Fibroblast of mammary gland (primary cell): Measurements from ENCODE around the gene KRTAP10-11.
"Not testable (repeated sequence)": the region's sequence is repeated elsewhere in the genome, so short reads cannot be mapped to it uniquely, and the experiment has no call there.

Experiments used
- DNase-seq: peaks from one replicate; pipeline ENCODE4 v3.0.0-alpha.2; 2010; ENCODE audit warnings: low read depth
- H3K4me3 ChIP-seq: 2 replicates; pipeline ENCODE4 v1.5.1; 2011; ENCODE audit warnings: low read depth, mild to moderate bottlenecking, low read length, moderate library complexity; ENCODE audit not compliant: control insufficient read depth
- TF ChIP-seq, protein P1 (sequence below): conservative IDR thresholded peaks from 2 replicates; pipeline ENCODE4 v1.5.1; 2011; ENCODE audit warnings: low read depth, low read length, inconsistent platforms; ENCODE audit not compliant: control insufficient read depth, insufficient read depth

Gene KRTAP10-11

DNA sequence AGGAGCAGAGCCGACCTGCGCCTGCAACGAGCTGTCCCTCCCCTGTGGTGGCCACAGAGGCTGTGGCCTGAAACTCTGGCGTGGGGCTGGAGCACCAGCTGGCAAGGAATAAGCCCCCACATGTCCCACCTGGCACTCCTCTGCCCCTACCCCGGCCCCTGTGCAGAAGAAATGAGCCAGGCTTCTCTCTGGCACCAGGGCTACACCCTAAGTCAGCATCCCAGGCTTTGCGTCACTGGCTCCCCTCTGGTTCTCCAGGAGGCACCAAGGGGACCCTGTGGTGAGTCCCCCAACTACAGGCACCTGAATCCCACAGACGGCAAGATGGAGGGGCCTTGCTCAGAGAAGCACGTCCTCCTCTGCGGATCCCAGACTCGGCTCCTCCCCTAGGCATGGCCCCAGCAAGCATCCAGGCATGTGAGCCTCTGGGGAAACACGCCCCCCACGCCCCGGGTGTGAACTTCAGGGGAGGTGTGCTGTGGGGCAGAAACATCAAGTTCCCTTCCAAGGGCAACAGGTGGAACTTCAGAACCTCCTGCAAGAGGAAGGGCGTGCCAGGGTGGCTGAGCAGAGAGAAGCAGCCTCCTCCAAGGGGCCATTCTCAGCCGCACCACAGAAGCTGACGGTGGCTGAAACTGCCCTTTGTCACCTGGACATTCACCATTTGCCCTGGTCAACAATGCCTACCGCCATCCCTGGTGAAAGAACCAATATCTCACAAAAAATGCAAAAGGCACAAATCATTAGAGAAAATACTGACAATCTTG, 42.9 kb upstream of the KRTAP10-11 start:
- no peak for DNase-seq
- TF ChIP-seq, protein P1, sequence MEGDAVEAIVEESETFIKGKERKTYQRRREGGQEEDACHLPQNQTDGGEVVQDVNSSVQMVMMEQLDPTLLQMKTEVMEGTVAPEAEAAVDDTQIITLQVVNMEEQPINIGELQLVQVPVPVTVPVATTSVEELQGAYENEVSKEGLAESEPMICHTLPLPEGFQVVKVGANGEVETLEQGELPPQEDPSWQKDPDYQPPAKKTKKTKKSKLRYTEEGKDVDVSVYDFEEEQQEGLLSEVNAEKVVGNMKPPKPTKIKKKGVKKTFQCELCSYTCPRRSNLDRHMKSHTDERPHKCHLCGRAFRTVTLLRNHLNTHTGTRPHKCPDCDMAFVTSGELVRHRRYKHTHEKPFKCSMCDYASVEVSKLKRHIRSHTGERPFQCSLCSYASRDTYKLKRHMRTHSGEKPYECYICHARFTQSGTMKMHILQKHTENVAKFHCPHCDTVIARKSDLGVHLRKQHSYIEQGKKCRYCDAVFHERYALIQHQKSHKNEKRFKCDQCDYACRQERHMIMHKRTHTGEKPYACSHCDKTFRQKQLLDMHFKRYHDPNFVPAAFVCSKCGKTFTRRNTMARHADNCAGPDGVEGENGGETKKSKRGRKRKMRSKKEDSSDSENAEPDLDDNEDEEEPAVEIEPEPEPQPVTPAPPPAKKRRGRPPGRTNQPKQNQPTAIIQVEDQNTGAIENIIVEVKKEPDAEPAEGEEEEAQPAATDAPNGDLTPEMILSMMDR = no peak

DNA sequence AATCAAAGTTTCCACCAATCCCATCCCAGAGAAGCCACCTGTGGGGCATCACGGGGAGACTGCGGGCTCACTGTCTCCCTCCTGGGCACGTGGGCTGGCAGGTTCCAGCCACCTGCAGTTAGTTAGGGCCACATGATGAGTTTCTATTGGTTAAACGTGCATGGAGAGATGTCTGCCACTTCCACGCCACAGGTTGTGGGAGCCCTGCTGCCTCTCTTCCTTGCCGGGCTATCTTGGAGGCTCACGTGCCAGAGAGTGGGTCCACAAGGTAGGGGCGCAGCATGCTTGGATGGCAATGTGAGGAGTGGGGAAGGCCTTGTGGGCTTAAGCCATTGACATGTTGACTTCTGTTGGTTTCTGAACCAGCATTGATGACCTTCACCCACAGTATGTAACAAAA, 42.3 kb upstream of the KRTAP10-11 start:
- TF ChIP-seq, protein P1 = no peak
- no peak overlapping the region for H3K4me3 ChIP-seq
- DNase-seq = no peak

More for the DNA sequence above, 42.9 kb upstream of the KRTAP10-11 start:
- H3K4me3 ChIP-seq = no peak overlapping the region

DNA sequence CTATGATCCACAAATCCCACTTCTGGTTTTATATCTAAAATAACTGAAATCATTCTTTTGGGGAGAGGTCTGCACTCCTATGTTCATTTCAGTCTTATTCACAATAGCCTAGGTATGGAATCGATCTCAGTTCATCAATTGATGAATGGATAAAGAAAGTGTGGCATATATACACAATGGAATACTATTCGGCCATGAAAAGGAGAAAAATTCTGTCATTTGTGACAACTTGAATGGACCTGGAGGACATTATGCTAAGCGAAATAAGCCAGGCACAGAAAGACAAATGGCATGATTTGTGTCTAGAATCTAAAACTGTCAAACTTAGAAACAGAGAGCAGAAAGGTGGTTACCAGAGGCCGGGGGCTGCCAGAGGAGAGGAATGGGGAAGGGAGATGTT, 39.7 kb upstream of the KRTAP10-11 start:
- TF ChIP-seq, protein P1 = no peak
- no peak for DNase-seq
- no peak overlapping the region for H3K4me3 ChIP-seq

DNA sequence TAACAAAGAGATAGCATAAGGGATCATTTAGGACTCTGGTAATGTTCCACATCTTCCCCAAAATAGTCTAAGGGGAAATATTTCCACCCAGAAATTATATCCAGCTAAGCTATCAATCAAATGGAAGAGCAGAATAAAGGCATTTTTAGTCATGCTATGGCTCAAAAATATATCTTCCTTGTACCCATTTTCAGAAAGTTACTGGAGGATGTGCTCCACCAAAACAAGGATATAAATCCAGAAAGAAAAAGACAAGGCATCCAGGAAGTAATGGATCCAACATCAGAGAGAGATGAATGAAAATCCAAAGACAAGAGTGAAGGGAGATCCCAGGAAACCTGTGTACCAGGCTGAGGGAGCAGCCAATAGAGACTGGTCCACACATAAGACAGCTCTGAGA, 37.0 kb upstream of the KRTAP10-11 start:
- no peak overlapping the region for H3K4me3 ChIP-seq
- DNase-seq = no peak
- TF ChIP-seq, protein P1 = no peak

DNA sequence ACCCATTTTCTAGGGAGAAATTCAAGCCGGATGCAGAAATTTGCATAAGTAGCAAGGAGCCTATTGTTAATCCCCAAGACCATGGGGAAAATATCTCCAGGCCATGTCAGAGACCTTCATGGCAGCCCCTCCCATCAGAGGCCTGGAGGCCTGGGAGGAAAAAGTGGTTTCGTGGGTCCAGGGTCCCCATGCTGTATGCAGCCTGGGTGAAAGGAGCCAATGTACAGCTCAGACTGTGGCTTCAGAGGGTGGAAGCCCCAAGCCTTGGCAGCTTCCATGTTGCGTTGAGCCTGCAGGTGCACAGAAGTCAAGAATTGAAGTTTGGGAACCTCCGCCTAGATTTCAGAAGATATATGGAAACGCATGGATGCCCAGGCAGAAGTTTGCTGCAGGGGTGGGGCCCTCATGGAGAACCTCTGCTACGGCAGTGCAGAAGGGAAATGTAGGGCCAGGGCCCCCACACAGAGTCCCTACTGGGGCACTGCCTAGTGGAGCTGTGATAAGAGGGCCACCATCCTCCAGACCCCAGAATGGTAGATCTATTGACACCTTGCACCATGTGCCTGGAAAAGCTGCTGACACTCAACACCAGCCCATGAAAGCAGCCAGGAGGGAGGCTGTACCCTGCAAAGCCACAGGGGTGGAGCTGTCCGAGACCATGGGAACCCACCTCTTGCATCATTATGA, 35.9 kb upstream of the KRTAP10-11 start:
- not testable (repeated sequence) for H3K4me3 ChIP-seq, DNase-seq

DNA sequence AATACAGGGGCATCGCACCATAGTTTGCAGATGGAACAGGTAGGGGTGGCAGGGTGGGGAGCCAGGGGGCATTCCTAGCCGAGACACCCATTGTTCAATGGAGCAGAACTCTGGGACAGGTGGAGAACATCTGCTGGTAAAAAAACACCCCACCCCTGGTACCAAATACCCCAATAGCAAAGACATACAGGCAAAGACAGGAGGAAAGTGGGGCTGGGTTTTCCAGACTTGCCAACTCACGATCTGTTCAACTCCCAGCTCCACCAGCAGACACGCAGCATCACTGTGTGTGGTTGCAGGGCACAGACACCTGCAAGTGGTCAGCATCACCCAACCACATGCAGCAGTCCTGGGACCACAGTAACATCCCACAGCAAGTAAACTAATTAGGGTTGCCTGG, 34.7 kb upstream of the KRTAP10-11 start:
- DNase-seq = no peak
- H3K4me3 ChIP-seq = no peak overlapping the region
- TF ChIP-seq, protein P1 = no peak

DNA sequence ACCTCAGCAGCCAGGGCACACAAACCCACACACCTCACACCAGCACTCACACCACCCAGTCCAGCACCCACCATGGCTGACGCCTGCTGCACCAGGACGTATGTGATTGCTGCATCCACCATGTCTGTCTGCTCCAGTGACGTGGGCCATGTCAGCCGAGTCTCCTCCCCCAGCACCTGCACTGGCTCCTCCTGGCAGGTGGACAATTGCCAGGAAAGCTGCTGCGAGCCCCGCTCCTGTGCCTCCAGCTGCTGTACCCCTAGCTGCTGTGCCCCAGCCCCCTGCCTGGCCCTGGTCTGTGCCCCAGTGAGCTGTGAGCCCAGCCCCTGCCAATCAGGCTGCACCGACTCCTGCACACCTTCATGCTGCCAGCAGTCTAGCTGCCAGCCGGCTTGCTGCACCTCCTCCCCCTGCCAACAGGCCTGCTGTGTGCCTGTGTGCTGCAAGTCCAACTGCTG, 34.2 kb upstream of the KRTAP10-11 start, which contains the start of gene KRTAP10-8:
TSS of gene KRTAP10-8 (plus strand) at position 51 of the 458 bp plus-strand sequence. CDS start at position 73, 22 bp downstream.
- TF ChIP-seq, protein P1 = no peak
- no peak for DNase-seq
- H3K4me3 ChIP-seq = no peak within 1 kb of the TSS
